PC-3 (cell line): Measurements from ENCODE around the gene TXNIP. TPM values are rescaled to one million over a fixed set of nuclear protein-coding genes. Genes with fewer than 3 reads are reported as not detected.

ENCODE experiments used
- ATAC-seq: fragments of 200-7000 bp; cut with Tn5 transposase; 2 replicates; pipeline ENCODE4 v1.9.1; 2020; ENCODE audit warnings: mild to moderate bottlenecking, moderate library complexity
- BruUV-seq: library from RNA; stranded (reverse); fragments of 400-500 nt; replicated peaks from 2 replicates; lab custom pipeline; 2021; lab: Mats Ljungman, UMichigan
- CTCF ChIA-PET: fragments of 300-600 bp; sonication (Branson Sonifier 250); formaldehyde crosslinking; loops from one replicate; lab custom pipeline; 2022; ENCODE audit warnings: antibody characterized with exemption; lab: Charles Lee
- POLR2A ChIA-PET: fragments of 300-600 bp; sonication (Branson Sonifier 250); formaldehyde crosslinking; loops from one replicate; lab custom pipeline; 2022; ENCODE audit warnings: antibody characterized with exemption; ENCODE audit not compliant: unreplicated experiment; lab: Charles Lee
- DNase-seq: peaks from one replicate; pipeline ENCODE4 v3.0.0-alpha.2; 2015
- H2AFZ ChIP-seq: fragments of 300-600 bp; sonication (generic); 2 replicates; pipeline ENCODE4 v1.6.0; 2016; ENCODE audit warnings: antibody characterized with exemption, low read length
- H3F3A ChIP-seq: fragments of 300-600 bp; sonication (generic); one replicate; pipeline ENCODE4 v1.6.0; 2017; ENCODE audit warnings: antibody characterized with exemption, low read length, control low read depth, mild to moderate bottlenecking; ENCODE audit not compliant: unreplicated experiment
- H3K27ac ChIP-seq: fragments of 300-600 bp; sonication (generic); 2 replicates; pipeline ENCODE4 v1.5.1; 2016; ENCODE audit warnings: mild to moderate bottlenecking, low read length
- H3K27me3 ChIP-seq: fragments of 300-600 bp; sonication (generic); 2 replicates; pipeline ENCODE4 v1.6.1; 2016; ENCODE audit warnings: low read length, mixed read lengths
- H3K36me3 ChIP-seq: fragments of 300-600 bp; sonication (generic); 2 replicates; pipeline ENCODE4 v1.6.1; 2016; ENCODE audit warnings: low read depth, mixed run types, low read length, mixed read lengths
- H3K4me1 ChIP-seq: fragments of 300-600 bp; sonication (generic); 2 replicates; pipeline ENCODE4 v1.5.1; 2016; ENCODE audit warnings: low read length; ENCODE audit not compliant: insufficient read depth
- H3K4me2 ChIP-seq: fragments of 300-600 bp; sonication (generic); 2 replicates; pipeline ENCODE4 v1.6.0; 2016; ENCODE audit warnings: low read length
- H3K4me3 ChIP-seq: fragments of 300-600 bp; sonication (generic); 2 replicates; pipeline ENCODE4 v1.5.1; 2016; ENCODE audit warnings: mild to moderate bottlenecking, low read length, mixed read lengths
- H3K79me2 ChIP-seq: fragments of 300-600 bp; sonication (generic); 2 replicates; pipeline ENCODE4 v1.6.1; 2017; ENCODE audit warnings: low read length, mixed read lengths
- H3K9ac ChIP-seq: fragments of 300-600 bp; sonication (generic); 2 replicates; pipeline ENCODE4 v1.6.0; 2016; ENCODE audit warnings: mild to moderate bottlenecking, low read length
- H3K9me2 ChIP-seq: fragments of 300-600 bp; sonication (generic); replicated peaks from 2 replicates; pipeline ENCODE4 v1.6.1; 2016; ENCODE audit warnings: mixed run types, low read length, mixed read lengths
- H3K9me3 ChIP-seq: fragments of 300-600 bp; sonication (generic); 2 replicates; pipeline ENCODE4 v1.6.1; 2016; ENCODE audit warnings: low read length, mixed read lengths
- H4K20me1 ChIP-seq: fragments of 300-600 bp; sonication (generic); 2 replicates; pipeline ENCODE4 v1.6.1; 2016; ENCODE audit warnings: low read length, mixed read lengths
- CTCF ChIP-seq: fragments of 300-600 bp; sonication (generic); conservative IDR thresholded peaks from 2 replicates; pipeline ENCODE4 v1.5.1; 2017; ENCODE audit warnings: antibody characterized with exemption, low read depth, mild to moderate bottlenecking, low read length
- EZH2 ChIP-seq: fragments of 300-600 bp; sonication (generic); IDR thresholded peaks from one replicate; pipeline ENCODE4 v1.6.1; 2017; ENCODE audit warnings: antibody characterized with exemption, mild to moderate bottlenecking, low read length; ENCODE audit not compliant: unreplicated experiment
- EZH2phosphoT487 ChIP-seq: fragments of 300-600 bp; sonication (generic); IDR thresholded peaks from 2 replicates; pipeline ENCODE4 v1.6.1; 2018; ENCODE audit warnings: mild to moderate bottlenecking, antibody characterized with exemption, low read length, borderline replicate concordance
- intact Hi-C: fragments of 100-400 bp; cut with micrococcal nuclease; formaldehyde crosslinking; loops from 2 replicates; pipeline ENCODE4 v1.9.0; 2023
- total RNA-seq: library from RNA; depleted of rRNA; stranded (reverse); fragments of >200 nt; gene quantifications from 2 replicates; pipeline ENCODE4 v1.2.3, GENCODE V29; 2014

Gene TXNIP
- total RNA-seq, 1 experiment from 2014 or later, result 45.3 TPM

- H3K9ac ChIP-seq, result no peak overlapping the region
- no peaks in the 10 kb centered on the region for H3F3A ChIP-seq
- DNase-seq (no peak), ATAC-seq (no peak)
- no peaks in the 10 kb centered on the region for H3K36me3 ChIP-seq
- H3K9me3 ChIP-seq, result no peaks in the 10 kb centered on the region
- H4K20me1 ChIP-seq, result no peaks in the 10 kb centered on the region
- H3K79me2 ChIP-seq, result 0 out of 2 replicates have a peak, but pooled peaks cover 4% of the 10 kb centered on the region
- no peaks in the 10 kb centered on the region for H3K9me2 ChIP-seq
- no peak overlapping the region for H2AFZ ChIP-seq
- TF ChIP-seq EZH2, result no peak
- no peak for TF ChIP-seq CTCF
- TF ChIP-seq EZH2phosphoT487, result no peak
- intact Hi-C loops, result no loop called here
- H3K4me1 ChIP-seq, result no peaks in the 10 kb centered on the region
- H3K27ac ChIP-seq, result no peak overlapping the region
- ChIA-PET POLR2A (no interaction called here), CTCF (no interaction called here)
- no peak overlapping the region for H3K4me2 ChIP-seq
- H3K4me3 ChIP-seq, result no peak overlapping the region
- BruUV-seq, result no TSS peak
- no peaks in the 10 kb centered on the region for H3K27me3 ChIP-seq
Measured at GRCh38 chr1:145949219-145949618, 47.2 kb downstream of the TXNIP start.

- Histone ChIP-seq H3K9me3 (no peaks in the 10 kb centered on the region), H3K4me1 (no peaks in the 10 kb centered on the region), H3K4me2 (no peak overlapping the region), H3K79me2 (no peaks in the 10 kb centered on the region), H3K9ac (no peak overlapping the region), H3K36me3 (no peaks in the 10 kb centered on the region), H2AFZ (no peak overlapping the region), H4K20me1 (no peaks in the 10 kb centered on the region), H3K27ac (no peak overlapping the region), H3K4me3 (no peak overlapping the region), H3K27me3 (no peaks in the 10 kb centered on the region), H3K9me2 (no peaks in the 10 kb centered on the region), H3F3A (no peaks in the 10 kb centered on the region)
- ChIA-PET POLR2A (no interaction called here), CTCF (no interaction called here)
- intact Hi-C loops, result no loop called here
- TF ChIP-seq CTCF (no peak), EZH2 (no peak), EZH2phosphoT487 (no peak)
- no TSS peak for BruUV-seq
- ATAC-seq (no peak), DNase-seq (no peak)
Measured at GRCh38 chr1:145947551-145947950, 48.8 kb downstream of the TXNIP start.

GRCh38 chr1:145946477-145946986 is 49.8 kb downstream of the TXNIP start:
- Histone ChIP-seq H3K9ac (no peak overlapping the region), H3K9me3 (no peaks in the 10 kb centered on the region), H3K4me2 (no peak overlapping the region), H3K9me2 (no peaks in the 10 kb centered on the region), H3K4me1 (no peaks in the 10 kb centered on the region), H4K20me1 (no peaks in the 10 kb centered on the region), H3K27ac (no peak overlapping the region), H3K79me2 (no peaks in the 10 kb centered on the region), H3K27me3 (no peaks in the 10 kb centered on the region), H3K36me3 (no peaks in the 10 kb centered on the region), H2AFZ (no peak overlapping the region), H3F3A (no peaks in the 10 kb centered on the region), H3K4me3 (no peak overlapping the region)
- BruUV-seq, result no TSS peak
- intact Hi-C loops, result no loop called here
- ATAC-seq, result no peak
- POLR2A ChIA-PET, result no interaction called here
- TF ChIP-seq EZH2phosphoT487 (no peak), EZH2 (no peak), CTCF (no peak)
- no peak for DNase-seq
- CTCF ChIA-PET, result no interaction called here
